HG03103 (cell line): ENCODE results near the gene ZNF576.
A peak's percentile ranks its signal among the peaks of the same experiment; 100 is the strongest.
"Not testable (repeated sequence)": the region's sequence is repeated elsewhere in the genome, so short reads cannot be mapped to it uniquely, and the experiment has no call there.

Experiments used
- ATAC-seq: cut with Tn5 transposase; IDR thresholded peaks from one replicate; pipeline ENCODE4 v1.9.1; 2021; ENCODE audit warnings: low read depth; ENCODE audit not compliant: unreplicated experiment

Gene ZNF576

GRCh38 chr19:43595999-43596841 is at the start of gene ZNF576, which contains the start of gene IRGQ:
ZNF576 (plus strand) TSS chr19:43596595; CDS start chr19:43597109, 514 bp downstream.
IRGQ (minus strand) TSS chr19:43596134; CDS start chr19:43595338, 796 bp downstream.
- peak; percentile 71 for ATAC-seq

- ATAC-seq, result not testable (repeated sequence)
These were observed 48.5 kb upstream of the ZNF576 start for GRCh38 chr19:43547926-43548325.

GRCh38 chr19:43548706-43549105 is 47.7 kb upstream of the ZNF576 start:
- ATAC-seq, result no peak

GRCh38 chr19:43551399-43552197 is 44.8 kb upstream of the ZNF576 start:
- ATAC-seq, result no peak

- ATAC-seq, result no peak
These were observed 44.3 kb upstream of the ZNF576 start for GRCh38 chr19:43552198-43552450.

GRCh38 chr19:43552616-43553015 is 43.8 kb upstream of the ZNF576 start:
- ATAC-seq, result no peak

GRCh38 chr19:43553656-43554055 is 42.7 kb upstream of the ZNF576 start:
- no peak for ATAC-seq

GRCh38 chr19:43554317-43554895 is 42.0 kb upstream of the ZNF576 start:
- no peak for ATAC-seq

GRCh38 chr19:43555185-43555770 is 41.1 kb upstream of the ZNF576 start:
- no peak for ATAC-seq

- no peak for ATAC-seq
These were observed 35.7 kb upstream of the ZNF576 start for GRCh38 chr19:43560687-43561086.

GRCh38 chr19:43561139-43561970 is 35.0 kb upstream of the ZNF576 start:
- ATAC-seq, result no peak

- ATAC-seq, result no peak
These were observed 34.1 kb upstream of the ZNF576 start for GRCh38 chr19:43562226-43562697.

- ATAC-seq, result no peak
These were observed 33.6 kb upstream of the ZNF576 start for GRCh38 chr19:43562698-43563241.

GRCh38 chr19:43563816-43564457 is 32.5 kb upstream of the ZNF576 start:
- no peak for ATAC-seq

- no peak for ATAC-seq
These were observed 31.6 kb upstream of the ZNF576 start for GRCh38 chr19:43564800-43565199.

GRCh38 chr19:43569657-43570056 is 26.7 kb upstream of the ZNF576 start:
- ATAC-seq, result no peak

- ATAC-seq, result no peak
These were observed 26.1 kb upstream of the ZNF576 start for GRCh38 chr19:43570174-43570791.

GRCh38 chr19:43572171-43572588 is 24.2 kb upstream of the ZNF576 start:
- ATAC-seq, result no peak
